KMS-11 (cell line): ENCODE results near the gene PAX2.

Experiments used
- H2AFZ ChIP-seq: fragments of 200-600 bp; sonication (generic); 2 replicates; pipeline ENCODE4 v1.6.1; 2016; ENCODE audit warnings: antibody characterized with exemption, mixed run types, low read depth
- H3K27ac ChIP-seq: fragments of 200-600 bp; sonication (generic); 2 replicates; pipeline ENCODE4 v1.6.1; 2016; ENCODE audit warnings: mild to moderate bottlenecking, mixed run types
- H3K27me3 ChIP-seq: fragments of 200-600 bp; sonication (generic); 2 replicates; pipeline ENCODE4 v1.6.1; 2017; ENCODE audit warnings: mild to moderate bottlenecking, low read depth, mixed run types, moderate library complexity; ENCODE audit not compliant: insufficient read depth
- H3K36me3 ChIP-seq: fragments of 200-600 bp; sonication (generic); 2 replicates; pipeline ENCODE4 v1.6.1; 2017; ENCODE audit warnings: mild to moderate bottlenecking, mixed run types; ENCODE audit not compliant: insufficient read depth
- H3K4me1 ChIP-seq: fragments of 200-600 bp; sonication (generic); 2 replicates; pipeline ENCODE4 v1.6.1; 2016; ENCODE audit warnings: mild to moderate bottlenecking, low read depth, mixed run types; ENCODE audit not compliant: poor library complexity, severe bottlenecking
- H3K4me2 ChIP-seq: fragments of 200-600 bp; sonication (generic); 2 replicates; pipeline ENCODE4 v1.7.0; 2016; ENCODE audit warnings: mild to moderate bottlenecking, mixed run types
- H3K4me3 ChIP-seq: fragments of 200-600 bp; sonication (generic); IDR thresholded peaks from 2 replicates; pipeline ENCODE4 v1.6.1; 2017; ENCODE audit warnings: low read depth, low read length, mixed read lengths; ENCODE audit not compliant: insufficient read depth
- H3K79me2 ChIP-seq: fragments of 200-600 bp; sonication (generic); 2 replicates; pipeline ENCODE4 v1.6.1; 2016; ENCODE audit warnings: low read depth, mixed run types; ENCODE audit not compliant: insufficient read depth
- H3K9ac ChIP-seq: fragments of 200-600 bp; sonication (generic); 2 replicates; pipeline ENCODE4 v1.6.1; 2016; ENCODE audit warnings: mild to moderate bottlenecking, mixed run types
- H4K20me1 ChIP-seq: fragments of 200-600 bp; sonication (generic); 2 replicates; pipeline ENCODE4 v1.6.1; 2016; ENCODE audit warnings: mild to moderate bottlenecking, mixed run types; ENCODE audit not compliant: insufficient read depth
- CTCF ChIP-seq: fragments of 200-600 bp; sonication (generic); conservative IDR thresholded peaks from 2 replicates; pipeline ENCODE4 v1.6.1; 2017; ENCODE audit warnings: low read depth, mild to moderate bottlenecking, antibody characterized with exemption, low read length, moderate library complexity, mixed read lengths

The PAX2 gene

GRCh38 chr10:100715445-100716385 lies 29.7 kb upstream of the PAX2 start:
- Histone ChIP-seq H3K27me3 (no peaks in the 10 kb centered on the region), H3K4me3 (no peak overlapping the region), H2AFZ (no peak overlapping the region), H3K4me1 (peaks cover 17% of the 10 kb centered on the region), H3K79me2 (no peaks in the 10 kb centered on the region), H3K9ac (no peak overlapping the region), H3K36me3 (no peaks in the 10 kb centered on the region), H3K4me2 (no peak overlapping the region), H4K20me1 (no peaks in the 10 kb centered on the region), H3K27ac (no peak overlapping the region)
- TF ChIP-seq CTCF, result no peak

- no peaks in the 10 kb centered on the region for H3K27me3 ChIP-seq
- TF ChIP-seq CTCF, result no peak
- H3K27ac ChIP-seq, result no peak overlapping the region
- H3K36me3 ChIP-seq, result no peaks in the 10 kb centered on the region
- H3K9ac ChIP-seq, result no peak overlapping the region
- H3K79me2 ChIP-seq, result no peaks in the 10 kb centered on the region
- H3K4me3 ChIP-seq, result no peak overlapping the region
- 0 out of 2 replicates have a peak overlapping the region, but pooled peaks have one; percentile 5 for H3K4me2 ChIP-seq
- no peaks in the 10 kb centered on the region for H4K20me1 ChIP-seq
- peaks cover 17% of the 10 kb centered on the region for H3K4me1 ChIP-seq
- no peak overlapping the region for H2AFZ ChIP-seq
Observed at GRCh38 chr10:100717166-100717565, 28.2 kb upstream of the PAX2 start.

GRCh38 chr10:100718197-100718742 lies 27.1 kb upstream of the PAX2 start:
- Histone ChIP-seq H3K4me2 (no peak overlapping the region), H3K4me3 (no peak overlapping the region), H2AFZ (no peak overlapping the region), H3K36me3 (no peaks in the 10 kb centered on the region), H3K4me1 (peaks cover 17% of the 10 kb centered on the region), H3K27ac (no peak overlapping the region), H3K27me3 (no peaks in the 10 kb centered on the region), H4K20me1 (no peaks in the 10 kb centered on the region), H3K79me2 (no peaks in the 10 kb centered on the region), H3K9ac (no peak overlapping the region)
- no peak for TF ChIP-seq CTCF

GRCh38 chr10:100723180-100723579 lies 22.2 kb upstream of the PAX2 start:
- Histone ChIP-seq H2AFZ (no peak overlapping the region), H3K4me1 (peaks cover under 1% of the 10 kb centered on the region), H3K4me3 (no peak overlapping the region), H3K36me3 (no peaks in the 10 kb centered on the region), H3K79me2 (no peaks in the 10 kb centered on the region), H3K27ac (no peak overlapping the region), H4K20me1 (no peaks in the 10 kb centered on the region), H3K9ac (no peak overlapping the region), H3K27me3 (no peaks in the 10 kb centered on the region), H3K4me2 (no peak overlapping the region)
- no peak for TF ChIP-seq CTCF
